Ecto neural progenitor cell (in vitro differentiated cells): ENCODE data around the gene LZIC.
A peak's percentile ranks its signal among the peaks of the same experiment; 100 is the strongest.

ENCODE experiments used
- DNase-seq: peaks from one replicate; pipeline ENCODE4 v3.0.0-alpha.2; 2018; ENCODE audit warnings: low spot score

The LZIC gene

GRCh38 chr1:9910423-9911178 lies 32.6 kb downstream of the LZIC start:
- DNase-seq: peak; percentile 100

- no peak for DNase-seq
These were observed 33.1 kb downstream of the LZIC start, which contains the start of gene CTNNBIP1 for GRCh38 chr1:9910076-9910422. Gene CTNNBIP1, minus strand, starts transcription at chr1:9910269. Its CDS starts 38,205 bp downstream, at chr1:9872064.

- DNase-seq: peak; percentile 65
These were observed 33.8 kb downstream of the LZIC start for GRCh38 chr1:9909234-9910046.

GRCh38 chr1:9908871-9909233 lies 34.3 kb downstream of the LZIC start:
- no peak for DNase-seq

DNA sequence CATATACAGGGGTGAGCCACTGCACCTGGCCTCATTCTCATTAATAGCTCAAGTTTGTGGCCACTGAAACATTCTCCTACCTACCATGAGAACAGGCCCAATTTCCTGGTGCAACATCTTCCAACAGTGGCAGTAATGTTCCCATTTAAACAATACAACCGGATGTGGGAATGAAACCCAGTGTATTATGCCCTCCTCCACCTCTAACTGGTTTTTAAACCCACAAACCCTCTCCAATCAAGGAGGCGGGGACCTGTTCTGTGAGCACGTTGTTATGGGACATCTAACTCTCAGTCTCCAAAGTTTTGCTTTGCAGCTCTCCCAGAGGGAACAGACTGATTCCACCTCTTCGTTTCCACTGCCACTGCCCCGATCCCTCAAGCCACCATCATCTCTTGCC lies 35.8 kb downstream of the LZIC start:
- no peak for DNase-seq

GRCh38 chr1:9906466-9906865 lies 36.7 kb downstream of the LZIC start:
- DNase-seq: no peak

DNA sequence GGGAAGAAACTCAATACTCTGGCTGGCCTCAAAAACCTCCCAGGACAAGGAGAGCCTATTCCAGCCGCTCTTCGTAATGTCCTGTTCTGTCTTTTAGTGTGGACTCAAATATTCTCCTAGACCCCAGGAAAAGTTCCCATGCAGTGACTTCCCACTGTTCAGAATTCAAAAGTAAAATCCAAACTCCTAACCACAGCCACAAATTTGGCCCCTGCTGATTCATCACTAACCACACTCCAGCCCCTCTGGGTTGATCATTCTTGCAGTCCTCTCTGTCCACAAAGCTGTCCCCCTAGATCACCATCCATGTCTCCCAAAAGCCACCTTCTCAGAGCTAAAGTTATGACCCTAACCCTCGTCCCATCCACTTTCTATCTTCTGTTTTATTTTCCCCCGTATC lies 38.2 kb downstream of the LZIC start:
- DNase-seq: no peak

DNA sequence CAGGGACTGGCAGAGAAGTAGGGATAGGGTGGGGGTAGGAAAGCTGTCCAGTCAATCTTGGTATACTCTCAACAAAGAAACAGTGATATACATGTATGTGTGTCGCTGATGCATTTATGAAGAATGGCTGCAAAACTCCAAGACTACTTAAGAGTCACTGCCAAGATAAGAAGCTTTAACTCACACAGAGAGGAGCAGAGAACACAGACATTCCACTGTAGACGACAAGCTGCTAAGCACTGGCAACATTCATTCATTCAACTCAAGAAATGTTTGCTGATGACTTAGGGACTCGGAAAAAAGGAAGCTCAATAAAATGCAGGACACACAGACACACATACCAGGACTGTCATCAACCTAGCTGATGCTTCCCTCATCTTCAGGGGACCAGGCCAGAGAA lies 38.6 kb downstream of the LZIC start:
- no peak for DNase-seq

DNA sequence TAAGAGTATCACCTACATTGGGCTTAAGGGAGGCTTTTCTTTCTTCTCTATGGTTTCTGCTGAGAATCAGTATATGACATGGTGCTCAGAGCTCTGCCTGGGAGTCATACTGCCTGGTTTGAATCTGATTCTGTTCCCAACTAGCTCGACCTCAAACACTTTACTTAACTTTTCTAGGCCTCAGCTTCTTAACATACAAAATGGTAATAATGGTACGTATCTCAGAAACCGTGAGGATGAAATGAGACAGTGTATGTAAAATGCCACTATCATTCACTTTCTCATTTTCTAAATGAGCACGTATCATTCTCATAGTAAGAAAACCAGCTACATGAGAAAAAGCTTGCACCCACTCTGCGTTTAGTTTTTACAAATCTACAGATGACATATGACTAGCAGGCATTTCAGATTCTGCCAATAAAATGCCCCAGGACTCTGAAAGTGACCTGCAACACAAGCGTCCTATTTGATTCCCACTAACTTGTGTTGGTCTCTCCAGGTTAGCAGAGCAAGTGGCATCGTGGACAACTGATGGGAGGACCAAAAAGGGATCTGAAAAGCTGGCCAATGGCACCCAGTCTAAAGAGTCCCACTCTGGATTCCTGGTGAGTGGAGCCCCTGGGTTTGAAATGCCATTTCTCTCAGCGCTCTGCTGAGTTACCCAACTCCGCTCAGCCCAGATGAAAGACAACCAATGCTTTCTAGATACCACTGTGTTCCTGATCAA lies 39.2 kb downstream of the LZIC start:
- DNase-seq: no peak

DNA sequence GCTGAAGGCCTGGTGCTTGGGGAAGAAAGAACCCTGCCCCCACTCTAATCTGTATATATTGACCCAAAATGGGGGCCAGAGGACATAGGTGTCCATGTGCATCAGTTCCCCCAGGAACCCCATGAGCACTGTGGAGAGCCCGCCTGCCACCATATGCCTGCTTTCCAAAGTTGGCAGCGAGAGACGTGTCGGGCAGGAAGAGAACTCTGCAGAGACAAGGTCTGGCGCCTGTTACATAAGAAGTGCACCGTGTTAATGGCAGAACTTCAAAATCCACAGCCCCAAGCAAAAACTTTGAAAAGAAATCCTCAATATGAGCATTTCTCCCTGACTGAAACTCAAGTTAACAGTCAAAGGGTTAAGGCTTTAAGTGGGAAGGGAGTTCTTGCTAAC lies 41.1 kb downstream of the LZIC start:
- DNase-seq: no peak

DNA sequence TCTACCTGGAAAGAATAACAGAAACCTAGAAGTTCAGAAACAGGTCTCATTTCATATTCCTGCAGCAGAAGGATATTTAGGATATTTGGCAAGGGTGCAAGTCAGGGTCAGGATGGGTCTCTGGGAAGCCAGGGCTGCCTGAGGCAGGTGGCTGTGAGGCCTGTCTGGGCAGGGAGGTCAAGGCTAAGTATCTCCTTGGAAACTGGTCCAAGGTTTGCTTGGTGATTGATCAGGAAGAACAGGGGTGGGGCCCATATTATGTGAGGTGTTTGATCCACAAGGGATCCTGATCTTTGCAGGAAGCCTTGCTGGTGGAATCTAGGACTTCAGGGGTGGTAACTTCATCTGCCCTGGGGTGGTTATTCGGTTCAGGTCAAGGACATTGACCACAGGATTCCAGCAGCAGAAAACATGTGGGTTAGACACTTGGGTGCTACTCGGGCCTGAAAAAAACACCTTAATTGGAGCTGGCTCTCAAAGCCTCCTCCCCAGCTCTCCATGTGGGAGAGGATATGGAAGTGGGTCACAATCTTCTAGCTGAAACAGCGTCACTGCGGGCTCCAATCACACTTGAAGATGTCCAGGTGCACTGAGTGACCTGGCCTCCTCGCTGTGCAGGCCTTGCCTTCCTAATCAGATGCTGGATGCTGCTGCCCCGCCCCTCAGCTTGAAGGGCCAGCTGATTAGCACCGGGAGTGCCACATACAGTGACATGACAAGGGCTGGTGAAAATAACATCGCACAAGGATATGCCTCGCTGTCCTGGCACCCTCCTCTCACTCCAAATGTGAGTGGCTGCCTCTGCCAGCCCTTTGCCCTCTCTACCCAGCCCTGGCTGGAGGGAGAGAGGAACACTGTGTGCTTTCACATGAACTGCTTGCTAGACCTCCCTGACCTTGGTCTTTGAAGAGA lies 41.8 kb downstream of the LZIC start:
- DNase-seq: no peak

- no peak for DNase-seq
These were observed 42.8 kb downstream of the LZIC start for GRCh38 chr1:9900142-9901043.

DNA sequence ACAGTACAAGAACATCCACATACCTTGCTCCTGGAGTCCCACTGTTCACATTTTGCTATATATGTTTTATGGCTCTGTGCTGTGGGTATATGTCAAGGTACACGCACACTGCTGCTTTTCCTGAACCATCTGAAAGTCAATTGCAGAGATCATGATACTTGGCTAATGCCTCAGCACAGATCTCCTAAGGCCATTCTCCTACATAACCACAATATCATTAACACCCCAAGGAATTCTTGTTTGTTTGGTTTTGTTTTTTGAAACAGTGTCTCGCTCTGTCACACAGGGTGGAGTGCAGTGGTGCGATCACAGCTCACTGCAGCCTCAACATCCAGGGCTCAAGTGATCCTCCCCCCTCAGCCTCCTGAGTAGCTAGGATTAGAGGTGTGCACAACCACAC lies 49.1 kb downstream of the LZIC start:
- DNase-seq: no peak

DNA sequence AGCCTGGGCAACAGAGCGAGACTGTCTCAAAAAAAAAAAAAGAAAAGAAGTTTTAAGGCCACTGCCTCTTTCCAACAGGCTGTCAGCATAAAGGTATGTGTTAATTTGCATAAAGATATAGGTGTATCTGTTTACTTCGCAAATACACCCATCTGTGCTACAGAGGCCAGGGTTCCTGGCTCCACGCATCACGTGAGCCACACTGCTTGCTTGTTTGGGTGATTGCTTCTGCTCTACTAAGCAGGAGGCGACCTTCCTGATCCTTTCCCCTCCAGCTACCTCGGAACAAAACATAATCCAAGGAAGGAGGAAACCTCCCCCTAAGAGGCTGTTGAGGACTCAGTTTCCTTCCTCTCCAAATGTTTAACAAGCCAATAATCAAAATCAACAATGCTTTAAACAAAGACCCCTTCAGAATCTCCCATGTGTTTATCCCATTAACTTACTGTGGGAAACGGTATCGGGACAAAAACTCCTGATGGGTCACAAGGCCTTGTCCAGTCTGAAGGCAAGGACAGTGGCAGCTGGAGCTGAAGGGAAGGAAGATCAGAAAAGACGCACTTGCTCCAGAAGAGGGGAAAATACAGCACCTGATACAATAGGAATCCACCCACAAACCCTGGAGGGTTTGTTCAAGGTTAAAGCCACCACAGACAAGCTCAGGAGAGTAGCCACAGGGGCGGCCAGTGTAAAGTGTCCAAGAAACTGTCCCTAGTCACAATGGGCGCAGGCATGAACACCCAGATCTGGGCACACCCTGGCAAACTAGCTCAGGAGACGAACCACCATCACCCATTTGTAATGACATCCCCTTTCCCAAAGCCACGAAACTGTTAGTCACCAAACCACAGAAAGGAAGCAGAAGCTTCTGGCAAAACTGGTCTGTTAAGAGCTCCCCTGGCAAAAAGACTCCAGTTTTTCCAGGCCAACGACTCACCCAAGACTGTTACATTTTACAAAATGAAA lies 50.3 kb downstream of the LZIC start:
- no peak for DNase-seq

- peak; percentile 65 for DNase-seq
These were observed 52.0 kb downstream of the LZIC start for GRCh38 chr1:9891207-9891606.

DNA sequence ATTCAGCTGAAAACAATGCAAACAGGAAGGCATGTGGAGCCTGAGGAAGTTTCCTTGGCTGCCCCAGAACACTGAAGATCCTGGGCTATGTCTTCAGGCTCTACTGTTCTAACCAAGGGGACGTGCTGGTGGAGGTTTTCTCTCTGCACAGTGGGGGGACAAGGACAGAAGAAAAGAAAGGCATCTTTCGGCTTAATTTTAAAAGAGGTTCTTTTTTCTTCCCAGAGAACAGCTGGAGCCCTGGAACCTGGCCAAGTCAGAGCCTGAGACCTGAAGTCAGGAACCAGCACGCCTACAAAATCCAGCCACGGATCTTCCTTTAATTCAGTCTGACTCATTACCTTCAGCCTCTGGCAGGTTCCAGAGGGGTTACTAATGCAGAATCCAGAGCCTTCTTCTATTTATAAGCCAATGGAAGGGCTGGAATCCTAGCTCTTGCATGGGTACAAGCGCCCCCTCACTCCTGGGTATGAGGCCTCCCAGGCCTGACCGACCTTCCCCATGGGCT lies 52.9 kb downstream of the LZIC start:
- DNase-seq: no peak

DNA sequence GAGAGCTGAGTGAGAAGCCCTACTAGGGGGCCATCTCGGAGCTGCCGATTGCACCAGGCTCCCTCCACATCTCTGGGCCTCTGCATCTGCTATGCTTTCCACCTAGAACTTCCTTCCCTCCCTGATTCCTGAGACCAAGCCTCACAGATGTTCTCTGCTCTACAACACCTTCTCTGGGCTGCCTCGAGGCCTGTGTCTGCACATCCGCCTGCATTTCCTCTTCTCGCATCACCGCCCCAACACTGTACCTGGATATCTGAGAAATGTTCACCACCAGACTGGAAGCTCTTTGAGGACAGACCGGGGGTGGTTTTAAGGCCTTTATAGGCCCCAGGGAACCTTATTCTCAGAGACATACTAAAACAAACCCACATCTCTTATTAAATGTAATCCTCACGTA lies 53.8 kb downstream of the LZIC start:
- DNase-seq: no peak

GRCh38 chr1:9888886-9889285 lies 54.3 kb downstream of the LZIC start:
- DNase-seq: no peak

GRCh38 chr1:9887070-9887469 lies 56.1 kb downstream of the LZIC start:
- DNase-seq: no peak
